AG04449 (cell line): Measurements from ENCODE around the gene SPO11.

Experiments
- CTCF ChIA-PET: fragments of 350-600 bp; formaldehyde crosslinking; extraction: SDS; loops from one replicate; lab custom pipeline; 2021; ENCODE audit warnings: antibody characterized with exemption; lab: Yijun Ruan, JAX
- POLR2A ChIA-PET: fragments of 400-600, 350-600 bp; formaldehyde crosslinking; extraction: SDS; loops from one replicate; lab custom pipeline; 2020; ENCODE audit warnings: antibody characterized with exemption, inconsistent platforms; lab: Yijun Ruan, JAX
- DNase-seq: peaks from one replicate; pipeline ENCODE4 v3.0.0-alpha.2; 2010; ENCODE audit warnings: low read depth, low spot score
- H3K4me3 ChIP-seq: 2 replicates; pipeline ENCODE4 v1.5.1; 2011; ENCODE audit warnings: low read depth, mild to moderate bottlenecking, control low read depth, low read length
- CTCF ChIP-seq: IDR thresholded peaks from one replicate; pipeline ENCODE4 v1.5.1; 2011; ENCODE audit warnings: mild to moderate bottlenecking, moderate library complexity, low read length, control low read depth, inconsistent platforms; ENCODE audit not compliant: insufficient read depth; ENCODE audit errors: missing control alignments

Gene SPO11

GRCh38 chr20:57317789-57318371 is 11.7 kb upstream of the SPO11 start:
- H3K4me3 ChIP-seq = no peak overlapping the region
- DNase-seq = no peak
- ChIA-PET POLR2A (no interaction called here), CTCF (no interaction called here)
- TF ChIP-seq CTCF = no peak

GRCh38 chr20:57319584-57319983 is 10.0 kb upstream of the SPO11 start:
- DNase-seq = no peak
- no peak overlapping the region for H3K4me3 ChIP-seq
- CTCF ChIA-PET = no interaction called here
- TF ChIP-seq CTCF = no peak
- POLR2A ChIA-PET = no interaction called here

GRCh38 chr20:57320358-57320757 is 9.2 kb upstream of the SPO11 start:
- TF ChIP-seq CTCF = no peak
- ChIA-PET CTCF (interaction anchor here (1.0 kb wide), 1 partner anchor 15 kb away, joined by 3 read pairs; no protein-coding TSS in a partner anchor), POLR2A (no interaction called here)
- H3K4me3 ChIP-seq = no peak overlapping the region
- DNase-seq = no peak

- ChIA-PET CTCF (interaction anchor here (1.0 kb wide), 1 partner anchor 16 kb away, joined by 3 read pairs; no protein-coding TSS in a partner anchor), POLR2A (no interaction called here)
- no peak for TF ChIP-seq CTCF
- H3K4me3 ChIP-seq = no peak overlapping the region
- DNase-seq = no peak
Observed at GRCh38 chr20:57321142-57321541, 8.5 kb upstream of the SPO11 start.

GRCh38 chr20:57322476-57322875 is 7.1 kb upstream of the SPO11 start:
- ChIA-PET POLR2A (no interaction called here), CTCF (interaction anchor here (2.1 kb wide), 1 partner anchor 24 kb away, joined by 8 read pairs; no protein-coding TSS in a partner anchor)
- H3K4me3 ChIP-seq = no peak overlapping the region
- no peak for TF ChIP-seq CTCF
- no peak for DNase-seq

GRCh38 chr20:57323034-57323433 is 6.6 kb upstream of the SPO11 start:
- no peak for DNase-seq
- H3K4me3 ChIP-seq = no peak overlapping the region
- ChIA-PET CTCF (interaction anchor here (2.1 kb wide), 1 partner anchor 23 kb away, joined by 8 read pairs; no protein-coding TSS in a partner anchor), POLR2A (no interaction called here)
- TF ChIP-seq CTCF = no peak
